AG08395 (cell line): ENCODE measurements around the gene CACNA1H.
"Not testable (repeated sequence)": the region's sequence is repeated elsewhere in the genome, so short reads cannot be mapped to it uniquely, and the experiment has no call there.

Source experiments
- DNase-seq: peaks from one replicate; pipeline ENCODE4 v3.0.0; 2012; ENCODE audit warnings: mixed read lengths, low spot score

Gene CACNA1H

DNA sequence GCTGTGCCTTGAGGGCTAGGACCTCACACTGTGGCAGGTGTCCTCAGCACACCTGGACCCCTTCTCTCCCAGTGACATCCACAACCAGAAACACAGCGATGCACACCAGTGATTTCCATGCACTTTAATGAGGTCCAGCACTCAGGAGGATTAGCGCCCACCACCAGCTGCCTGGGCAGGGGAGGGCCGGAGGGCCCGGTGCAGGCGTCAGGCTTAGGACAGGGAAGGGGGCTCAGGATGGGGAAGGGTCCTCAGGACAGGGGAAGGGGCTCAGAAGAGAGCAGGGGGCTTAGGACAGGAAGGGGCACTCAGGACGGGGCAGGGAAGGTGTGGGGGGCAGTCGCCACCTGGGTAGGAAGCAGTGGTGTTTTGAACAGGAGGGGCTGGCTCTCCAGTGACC lies 75.3 kb downstream of the CACNA1H start:
- not testable (repeated sequence) for DNase-seq

DNA sequence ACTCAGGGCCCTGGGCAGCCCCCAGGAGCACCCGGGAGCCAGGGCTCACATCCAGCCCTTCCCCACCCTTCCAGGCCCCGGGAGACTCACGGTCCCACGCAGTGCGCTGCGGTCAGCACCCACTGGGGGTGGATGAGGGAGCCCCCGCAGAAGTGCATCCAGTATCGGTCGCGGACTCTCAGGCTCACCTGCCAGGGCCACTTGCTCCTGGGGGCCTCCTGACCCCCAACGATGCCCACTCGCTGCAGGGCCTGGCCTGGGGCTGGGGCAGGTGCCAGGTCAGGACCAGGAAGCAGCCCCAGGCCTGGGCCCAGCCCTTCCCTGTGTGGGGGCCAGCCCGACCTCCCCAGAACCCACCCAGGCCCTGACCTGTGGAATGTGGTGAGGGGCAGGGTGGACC lies 76.6 kb downstream of the CACNA1H start:
- not testable (repeated sequence) for DNase-seq

DNA sequence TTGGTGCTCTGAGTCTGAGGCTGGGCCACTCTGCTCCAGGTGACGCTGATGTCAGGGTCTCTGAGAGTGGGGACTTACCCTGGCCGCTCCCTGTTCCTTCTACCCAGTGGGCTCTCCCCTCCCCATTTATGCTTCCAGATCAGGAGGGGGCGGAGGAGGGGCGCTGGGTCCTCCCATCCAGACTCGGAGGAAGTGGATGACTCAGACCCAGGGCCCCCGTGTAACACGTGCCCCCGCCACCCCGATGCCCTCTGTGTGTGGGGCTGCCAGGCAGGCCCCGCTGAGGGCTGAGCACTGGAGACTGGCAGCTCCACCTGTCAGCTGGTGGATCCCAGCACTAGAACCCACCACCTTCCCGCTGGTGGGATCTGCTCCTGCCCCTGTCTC lies 77.2 kb downstream of the CACNA1H start, which contains the start of gene TPSB2:
Gene TPSB2, minus strand, starts transcription at position 101 of the 387 bp plus-strand sequence. CDS start 233 bp downstream, outside the sequence.
- not testable (repeated sequence) for DNase-seq

DNA sequence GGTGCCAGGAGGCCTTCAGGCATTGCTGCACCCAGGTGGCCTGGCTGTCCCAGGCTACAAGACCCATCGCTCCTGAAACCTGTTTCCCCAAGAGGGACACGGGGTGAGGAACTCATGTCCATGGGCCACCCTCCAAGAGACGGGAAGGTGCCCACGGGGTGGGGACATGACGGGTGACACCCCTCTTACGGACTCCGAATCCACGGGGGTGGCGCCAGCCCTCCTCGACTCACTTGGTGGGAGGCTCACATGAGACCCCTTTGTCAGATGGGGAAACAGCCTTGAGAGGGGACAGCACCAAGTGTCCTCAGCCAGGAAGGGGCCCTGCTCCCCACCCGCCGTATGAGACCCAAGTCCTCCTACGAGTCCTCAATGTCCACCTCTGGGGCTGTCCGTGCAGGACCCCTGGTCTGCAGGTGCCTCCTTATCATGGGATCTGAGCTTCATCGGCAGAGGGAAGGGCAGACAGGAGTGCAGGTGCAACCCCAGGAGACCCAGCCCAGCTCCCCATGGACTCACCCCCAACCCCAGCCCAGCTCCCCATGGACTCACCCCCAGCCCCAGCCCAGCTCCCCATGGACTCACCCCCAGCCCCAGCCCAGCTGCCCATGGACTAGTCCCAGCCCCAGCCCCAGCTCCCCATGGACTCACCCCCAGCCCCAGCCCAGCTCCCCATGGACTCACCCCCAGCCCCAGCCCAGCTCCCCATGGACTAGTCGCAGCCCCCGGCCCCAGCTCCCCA lies 77.7 kb downstream of the CACNA1H start:
- DNase-seq, result not testable (repeated sequence)

DNA sequence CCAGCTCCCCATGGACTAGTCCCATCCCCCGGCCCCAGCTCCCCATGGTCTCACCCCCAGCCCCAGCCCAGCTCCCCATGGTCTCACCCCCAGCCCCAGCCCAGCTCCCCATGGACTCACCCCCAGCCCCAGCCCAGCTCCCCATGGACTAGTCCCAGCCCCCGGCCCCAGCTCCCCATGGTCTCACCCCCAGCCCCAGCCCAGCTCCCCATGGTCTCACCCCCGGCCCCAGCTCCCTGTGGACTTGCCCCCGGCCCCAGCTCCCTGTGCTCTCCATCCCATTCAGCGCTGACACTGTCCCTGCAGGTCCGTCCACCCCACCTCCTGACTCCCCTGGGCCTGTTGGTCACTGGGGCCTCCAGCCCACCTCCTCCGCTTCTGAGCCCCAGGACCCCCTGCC lies 78.4 kb downstream of the CACNA1H start:
- not testable (repeated sequence) for DNase-seq

DNA sequence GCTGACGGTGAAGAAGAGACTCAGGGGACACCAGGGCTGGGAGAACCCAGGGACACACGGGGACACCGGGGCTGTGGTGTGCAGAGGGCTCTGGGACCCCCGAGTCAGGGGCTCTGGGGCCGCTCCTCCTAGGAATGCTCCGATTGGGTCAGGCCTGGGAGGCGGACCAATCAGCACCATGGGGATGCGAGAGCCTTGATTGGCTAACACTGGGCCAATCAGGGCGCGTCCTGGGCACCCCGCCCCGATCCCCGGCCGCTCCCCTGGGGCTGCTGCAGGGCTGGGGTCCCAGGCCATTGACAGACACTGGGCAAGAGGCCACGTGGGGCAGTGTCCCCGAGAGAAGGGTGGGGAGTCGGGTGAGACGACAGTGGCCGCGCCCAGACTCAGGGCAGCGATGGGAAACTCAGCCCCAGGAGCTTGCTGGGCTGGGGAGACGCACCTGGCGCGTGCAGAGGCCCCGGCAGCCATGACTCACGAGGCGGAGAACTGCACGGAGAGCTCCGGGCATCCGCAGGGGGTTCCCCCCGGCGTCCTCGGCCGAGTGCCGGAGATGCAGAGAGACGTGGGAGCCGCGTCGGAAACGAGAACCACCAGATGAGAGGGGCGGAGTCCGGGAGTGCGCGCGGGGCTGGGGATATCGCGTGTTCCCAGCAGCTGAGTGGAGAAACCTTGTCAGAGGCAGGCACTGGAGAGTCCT lies 79.3 kb downstream of the CACNA1H start:
- DNase-seq, result not testable (repeated sequence)

DNA sequence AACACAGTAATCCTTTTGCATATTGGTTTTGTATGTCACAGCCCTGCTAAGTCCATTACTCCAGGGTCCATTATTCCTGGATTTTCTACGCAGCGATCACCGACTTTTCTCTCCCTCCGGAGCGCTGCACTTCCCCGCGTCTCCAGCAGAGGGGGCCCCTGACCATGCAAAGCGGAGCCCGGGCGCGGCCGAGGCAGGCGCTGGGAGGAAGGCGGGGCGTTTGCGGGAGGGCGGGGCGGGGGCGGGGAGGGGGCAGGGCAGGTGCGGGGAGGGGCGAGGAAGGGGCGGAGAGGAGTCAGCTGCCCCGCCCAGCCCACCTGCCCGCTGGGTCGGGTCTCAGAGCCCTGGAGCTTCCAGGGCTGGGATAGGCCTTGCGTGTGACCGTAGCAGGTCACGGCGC lies 83.8 kb downstream of the CACNA1H start:
- DNase-seq, result not testable (repeated sequence)

DNA sequence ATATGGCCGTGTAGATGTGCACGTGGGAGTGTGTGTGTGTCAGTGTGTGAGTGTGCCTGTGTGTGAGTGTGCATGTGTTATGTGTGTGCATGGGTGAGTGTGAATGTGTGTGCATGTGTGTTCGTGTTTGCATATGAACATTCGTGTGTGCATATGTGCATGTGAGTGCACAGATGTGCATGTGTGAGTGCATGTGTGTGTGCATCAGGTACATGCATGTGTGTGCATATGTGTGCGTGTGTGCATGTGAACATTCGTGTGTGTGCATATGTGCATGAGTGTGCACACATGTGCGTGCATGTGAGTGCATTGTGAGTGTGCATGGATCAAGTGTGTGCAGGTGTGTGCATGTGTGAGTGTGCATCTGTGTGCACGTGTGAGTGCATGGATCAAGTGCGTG lies 85.1 kb downstream of the CACNA1H start:
- no peak for DNase-seq

DNA sequence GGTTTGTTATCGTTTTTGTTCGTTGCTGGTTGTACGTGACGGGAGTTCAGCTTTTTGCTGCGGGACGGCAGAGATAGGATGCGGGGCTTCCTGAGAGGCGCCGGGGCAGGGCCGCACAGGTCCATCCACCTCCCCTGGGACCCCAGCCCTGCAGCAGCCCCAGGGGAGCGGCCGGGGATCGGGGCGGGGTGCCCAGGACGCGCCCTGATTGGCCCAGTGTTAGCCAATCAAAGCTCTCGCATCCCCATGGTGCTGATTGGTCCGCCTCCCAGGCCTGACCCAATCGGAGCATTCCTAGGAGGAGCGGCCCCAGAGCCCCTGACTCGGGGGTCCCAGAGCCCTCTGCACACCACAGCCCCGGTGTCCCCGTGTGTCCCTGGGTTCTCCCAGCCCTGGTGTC lies 86.0 kb downstream of the CACNA1H start:
- not testable (repeated sequence) for DNase-seq

DNA sequence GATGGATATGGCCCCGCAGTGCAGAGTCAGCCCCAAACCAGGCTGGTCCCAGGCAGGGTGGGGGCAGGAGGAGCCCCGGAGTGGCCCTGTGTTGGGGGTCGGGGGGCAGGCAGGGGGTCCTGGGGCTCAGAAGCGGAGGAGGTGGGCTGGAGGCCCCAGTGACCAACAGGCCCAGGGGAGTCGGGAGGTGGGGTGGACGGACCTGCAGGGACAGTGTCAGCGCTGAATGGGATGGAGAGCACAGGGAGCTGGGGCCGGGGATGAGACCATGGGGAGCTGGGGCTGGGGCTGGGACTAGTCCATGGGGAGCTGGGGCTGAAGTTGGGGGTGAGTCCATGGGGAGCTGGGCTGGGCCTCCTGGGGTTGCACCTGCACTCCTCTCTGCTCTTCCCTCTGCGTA lies 86.7 kb downstream of the CACNA1H start:
- not testable (repeated sequence) for DNase-seq

DNA sequence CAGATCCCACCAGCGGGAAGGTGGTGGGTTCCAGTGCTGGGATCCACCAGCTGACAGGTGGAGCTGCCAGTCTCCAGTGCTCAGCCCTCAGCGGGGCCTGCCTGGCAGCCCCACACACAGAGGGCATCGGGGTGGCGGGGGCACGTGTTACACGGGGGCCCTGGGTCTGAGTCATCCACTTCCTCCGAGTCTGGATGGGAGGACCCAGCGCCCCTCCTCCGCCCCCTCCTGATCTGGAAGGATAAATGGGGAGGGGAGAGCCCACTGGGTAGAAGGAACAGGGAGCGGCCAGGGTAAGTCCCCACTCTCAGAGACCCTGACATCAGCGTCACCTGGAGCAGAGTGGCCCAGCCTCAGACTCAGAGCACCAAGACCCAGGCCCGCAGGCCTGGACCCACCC lies 87.5 kb downstream of the CACNA1H start, which contains the start of gene TPSAB1:
Gene TPSAB1, plus strand, starts transcription at position 270 of the 400 bp plus-strand sequence. CDS start 234 bp downstream, outside the sequence.
- DNase-seq, result not testable (repeated sequence)

DNA sequence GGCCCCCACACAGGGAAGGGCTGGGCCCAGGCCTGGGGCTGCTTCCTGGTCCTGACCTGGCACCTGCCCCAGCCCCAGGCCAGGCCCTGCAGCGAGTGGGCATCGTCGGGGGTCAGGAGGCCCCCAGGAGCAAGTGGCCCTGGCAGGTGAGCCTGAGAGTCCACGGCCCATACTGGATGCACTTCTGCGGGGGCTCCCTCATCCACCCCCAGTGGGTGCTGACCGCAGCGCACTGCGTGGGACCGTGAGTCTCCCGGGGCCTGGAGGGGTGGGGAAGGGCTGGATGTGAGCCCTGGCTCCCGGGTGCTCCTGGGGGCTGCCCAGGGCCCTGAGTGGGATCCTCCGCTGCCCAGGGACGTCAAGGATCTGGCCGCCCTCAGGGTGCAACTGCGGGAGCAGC lies 88.2 kb downstream of the CACNA1H start:
- DNase-seq, result not testable (repeated sequence)

DNA sequence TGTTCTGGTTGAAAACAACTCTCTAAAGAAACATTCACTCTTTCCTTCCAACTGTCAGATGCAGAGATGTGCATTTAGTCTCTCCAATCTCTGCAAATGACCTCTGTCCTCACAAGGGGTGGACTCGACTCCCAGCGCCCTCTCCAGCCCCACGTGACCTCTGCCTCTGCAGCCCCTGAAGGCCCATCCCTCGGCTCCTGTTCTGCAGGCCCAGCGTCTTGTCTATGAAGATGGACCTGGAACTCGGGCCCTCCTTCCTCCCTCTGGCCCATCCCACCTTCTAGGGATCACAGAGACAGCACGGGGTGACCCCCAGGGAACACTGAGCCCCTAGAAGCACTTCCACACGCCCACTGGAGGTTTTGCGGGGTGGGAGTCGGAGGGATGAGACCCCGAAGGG lies 90.5 kb downstream of the CACNA1H start:
- DNase-seq, result not testable (repeated sequence)

DNA sequence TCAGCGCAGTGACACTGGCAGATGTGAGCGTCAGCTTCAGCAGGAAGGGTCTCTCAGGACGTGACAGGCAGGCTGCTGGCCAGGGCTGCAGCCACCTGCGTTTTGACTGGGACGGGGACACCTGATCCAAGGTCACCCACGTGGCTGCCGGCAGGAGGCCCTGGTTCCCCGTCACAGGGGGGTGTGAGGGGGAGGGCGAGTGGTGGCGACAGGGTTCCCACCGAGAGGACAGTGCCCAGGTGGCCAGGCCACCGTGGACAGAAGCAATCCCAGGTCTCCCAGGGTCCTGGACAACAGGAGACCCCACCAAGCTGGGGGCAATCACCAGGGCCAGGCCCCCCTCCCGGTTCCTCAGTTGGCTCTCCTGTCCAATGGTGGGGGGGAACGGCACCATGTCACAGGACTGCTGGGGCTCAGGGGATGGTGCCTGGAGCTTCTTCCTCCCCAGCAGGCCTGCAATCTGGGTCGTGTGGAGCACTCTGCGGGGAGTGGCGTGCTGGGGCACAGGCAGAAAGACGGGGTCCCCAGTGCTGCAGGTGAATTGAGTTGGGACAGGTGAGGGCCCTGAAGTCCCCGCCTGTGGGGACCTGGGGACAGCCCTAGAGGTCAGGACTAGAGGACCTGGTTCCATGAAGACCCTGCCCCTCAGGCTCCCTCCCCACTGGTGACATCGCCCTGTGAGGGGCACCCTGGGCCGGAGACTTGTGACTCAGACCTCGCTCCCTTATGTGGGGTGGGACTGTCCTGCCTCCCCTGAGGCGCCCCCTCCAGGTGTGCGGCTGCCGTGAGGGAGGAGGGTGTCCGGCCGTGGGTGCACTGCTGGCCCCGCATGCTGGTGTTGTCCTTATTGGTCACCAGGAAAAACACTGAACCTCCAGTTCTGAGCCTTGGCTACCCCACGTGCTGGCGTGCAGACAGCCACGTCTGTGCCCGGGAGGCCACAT lies 91.3 kb downstream of the CACNA1H start:
- DNase-seq, result not testable (repeated sequence)

DNA sequence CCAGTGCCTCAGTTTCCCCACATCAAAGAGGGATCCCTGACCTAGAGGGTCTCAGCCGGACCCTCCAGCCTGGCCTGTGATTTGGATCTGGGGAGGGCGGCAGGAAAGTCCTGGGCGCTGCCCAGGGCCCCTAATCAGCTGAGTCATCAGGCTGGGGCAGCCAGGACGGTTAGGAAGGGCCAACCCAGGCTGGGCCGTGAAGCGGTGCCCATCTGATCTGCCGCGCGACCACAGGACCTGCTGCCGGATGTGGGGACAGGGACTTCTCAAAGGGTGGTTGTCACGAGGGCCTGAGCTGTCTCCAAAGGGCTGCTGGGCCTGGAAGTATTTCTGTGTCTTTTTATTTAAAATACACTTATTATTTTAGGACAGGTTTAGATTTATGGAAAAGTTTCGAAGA lies 92.0 kb downstream of the CACNA1H start:
- DNase-seq, result no peak

DNA sequence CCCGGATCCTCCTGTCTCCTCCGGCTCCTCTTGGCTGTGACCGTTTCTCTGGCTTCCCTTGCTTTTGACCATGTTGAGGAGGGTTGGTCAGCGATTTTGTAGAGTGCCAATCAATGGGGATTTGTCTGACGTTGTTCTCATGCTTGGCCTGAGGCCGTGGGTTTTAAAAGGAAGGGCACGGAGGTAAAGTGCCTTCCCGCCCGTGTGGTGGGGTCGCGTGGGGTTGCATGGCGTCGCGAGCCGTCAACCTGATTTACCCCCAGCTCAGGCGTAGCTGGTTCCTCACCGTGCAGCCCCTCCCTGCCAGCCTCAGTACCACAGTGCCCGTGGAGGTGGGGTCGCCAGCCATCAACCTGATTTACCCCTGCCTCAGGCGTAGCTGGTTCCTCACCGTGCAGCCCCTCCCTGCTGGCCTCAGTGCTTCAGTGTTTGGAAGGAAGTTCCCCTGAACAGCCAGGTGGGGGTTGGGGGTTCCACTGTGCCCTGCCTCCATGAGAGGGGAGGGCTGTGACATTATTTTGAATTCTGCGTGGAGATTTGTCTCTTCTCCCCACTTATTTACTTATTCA lies 92.6 kb downstream of the CACNA1H start:
- no peak for DNase-seq

DNA sequence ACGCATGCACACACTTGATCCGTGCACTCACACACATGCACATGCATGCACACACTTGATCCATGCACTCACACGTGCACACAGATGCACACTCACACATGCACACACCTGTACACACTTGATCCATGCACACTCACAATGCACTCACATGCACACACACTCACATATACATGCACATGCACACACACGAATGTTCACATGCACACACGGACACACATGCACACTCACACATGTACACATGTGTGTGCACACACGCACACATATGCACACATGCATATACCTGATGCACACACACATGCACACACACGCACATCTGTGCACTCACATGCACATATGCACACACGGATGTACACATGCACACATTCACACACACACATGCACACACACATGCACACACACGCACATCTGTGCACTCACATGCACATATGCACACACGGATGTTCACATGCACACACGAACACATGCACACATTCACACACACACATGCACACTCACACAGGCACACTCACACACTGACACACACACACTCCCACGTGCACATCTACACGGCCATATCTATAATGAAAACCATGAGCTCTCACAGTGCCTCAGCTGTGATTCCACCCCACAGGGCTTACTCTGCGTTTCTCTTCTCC lies 95.1 kb downstream of the CACNA1H start:
- DNase-seq, result not testable (repeated sequence)

DNA sequence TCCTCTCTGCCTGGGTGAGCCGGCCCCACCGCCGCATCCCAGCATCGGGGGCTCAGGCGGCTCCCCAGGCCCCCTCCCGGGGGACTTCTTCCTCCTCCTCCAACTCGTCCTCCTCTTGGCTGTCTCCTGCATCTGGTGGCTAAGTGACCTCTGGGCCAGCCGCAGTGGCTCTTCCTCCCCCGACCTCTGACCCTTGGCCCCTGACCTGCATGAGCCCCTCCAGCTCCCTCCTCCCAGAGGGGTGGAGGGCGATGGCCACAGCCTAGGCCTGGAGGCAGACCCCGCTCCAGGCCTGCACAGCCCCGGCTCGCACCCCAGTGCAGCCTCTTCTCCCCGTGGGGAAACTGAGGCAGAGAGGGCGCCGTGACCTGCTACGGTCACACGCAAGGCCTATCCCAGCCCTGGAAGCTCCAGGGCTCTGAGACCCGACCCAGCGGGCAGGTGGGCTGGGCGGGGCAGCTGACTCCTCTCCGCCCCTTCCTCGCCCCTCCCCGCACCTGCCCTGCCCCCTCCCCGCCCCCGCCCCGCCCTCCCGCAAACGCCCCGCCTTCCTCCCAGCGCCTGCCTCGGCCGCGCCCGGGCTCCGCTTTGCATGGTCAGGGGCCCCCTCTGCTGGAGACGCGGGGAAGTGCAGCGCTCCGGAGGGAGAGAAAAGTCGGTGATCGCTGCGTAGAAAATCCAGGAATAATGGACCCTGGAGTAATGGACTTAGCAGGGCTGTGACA lies 96.3 kb downstream of the CACNA1H start:
- DNase-seq, result not testable (repeated sequence)

DNA sequence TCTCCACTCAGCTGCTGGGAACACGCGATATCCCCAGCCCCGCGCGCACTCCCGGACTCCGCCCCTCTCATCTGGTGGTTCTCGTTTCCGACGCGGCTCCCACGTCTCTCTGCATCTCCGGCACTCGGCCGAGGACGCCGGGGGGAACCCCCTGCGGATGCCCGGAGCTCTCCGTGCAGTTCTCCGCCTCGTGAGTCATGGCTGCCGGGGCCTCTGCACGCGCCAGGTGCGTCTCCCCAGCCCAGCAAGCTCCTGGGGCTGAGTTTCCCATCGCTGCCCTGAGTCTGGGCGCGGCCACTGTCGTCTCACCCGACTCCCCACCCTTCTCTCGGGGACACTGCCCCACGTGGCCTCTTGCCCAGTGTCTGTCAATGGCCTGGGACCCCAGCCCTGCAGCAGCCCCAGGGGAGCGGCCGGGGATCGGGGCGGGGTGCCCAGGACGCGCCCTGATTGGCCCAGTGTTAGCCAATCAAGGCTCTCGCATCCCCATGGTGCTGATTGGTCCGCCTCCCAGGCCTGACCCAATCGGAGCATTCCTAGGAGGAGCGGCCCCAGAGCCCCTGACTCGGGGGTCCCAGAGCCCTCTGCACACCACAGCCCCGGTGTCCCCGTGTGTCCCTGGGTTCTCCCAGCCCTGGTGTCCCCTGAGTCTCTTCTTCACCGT lies 100.9 kb downstream of the CACNA1H start:
- not testable (repeated sequence) for DNase-seq

DNA sequence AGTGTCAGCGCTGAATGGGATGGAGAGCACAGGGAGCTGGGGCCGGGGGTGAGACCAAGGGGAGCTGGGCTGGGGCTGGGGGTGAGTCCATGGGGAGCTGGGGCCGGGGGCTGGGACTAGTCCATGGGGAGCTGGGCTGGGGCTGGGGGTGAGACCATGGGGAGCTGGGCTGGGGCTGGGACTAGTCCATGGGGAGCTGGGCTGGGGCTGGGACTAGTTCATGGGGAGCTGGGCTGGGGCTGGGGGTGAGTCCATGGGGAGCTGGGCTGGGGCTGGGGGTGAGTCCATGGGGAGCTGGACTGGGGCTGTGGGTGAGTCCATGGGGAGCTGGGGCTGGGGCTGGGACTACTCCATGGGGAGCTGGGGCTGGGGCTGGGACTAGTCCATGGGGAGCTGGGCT lies 101.9 kb downstream of the CACNA1H start:
- not testable (repeated sequence) for DNase-seq
